WI38 (cell line): Measurements from ENCODE around the gene PPOX.

Source experiments
- H3K4me3 ChIP-seq: 2 replicates; pipeline ENCODE4 v1.5.1; 2011; ENCODE audit warnings: low read depth, mild to moderate bottlenecking, control low read depth, low read length
- TF ChIP-seq, protein P1 (sequence below): IDR thresholded peaks from 2 replicates; pipeline ENCODE4 v1.5.1; 2012; ENCODE audit warnings: low read depth, mild to moderate bottlenecking, control low read depth, low read length

The PPOX gene

GRCh38 chr1:161127649-161128048, 38.6 kb upstream of the PPOX start:
- H3K4me3 ChIP-seq = no peak overlapping the region
- TF ChIP-seq, protein P1, sequence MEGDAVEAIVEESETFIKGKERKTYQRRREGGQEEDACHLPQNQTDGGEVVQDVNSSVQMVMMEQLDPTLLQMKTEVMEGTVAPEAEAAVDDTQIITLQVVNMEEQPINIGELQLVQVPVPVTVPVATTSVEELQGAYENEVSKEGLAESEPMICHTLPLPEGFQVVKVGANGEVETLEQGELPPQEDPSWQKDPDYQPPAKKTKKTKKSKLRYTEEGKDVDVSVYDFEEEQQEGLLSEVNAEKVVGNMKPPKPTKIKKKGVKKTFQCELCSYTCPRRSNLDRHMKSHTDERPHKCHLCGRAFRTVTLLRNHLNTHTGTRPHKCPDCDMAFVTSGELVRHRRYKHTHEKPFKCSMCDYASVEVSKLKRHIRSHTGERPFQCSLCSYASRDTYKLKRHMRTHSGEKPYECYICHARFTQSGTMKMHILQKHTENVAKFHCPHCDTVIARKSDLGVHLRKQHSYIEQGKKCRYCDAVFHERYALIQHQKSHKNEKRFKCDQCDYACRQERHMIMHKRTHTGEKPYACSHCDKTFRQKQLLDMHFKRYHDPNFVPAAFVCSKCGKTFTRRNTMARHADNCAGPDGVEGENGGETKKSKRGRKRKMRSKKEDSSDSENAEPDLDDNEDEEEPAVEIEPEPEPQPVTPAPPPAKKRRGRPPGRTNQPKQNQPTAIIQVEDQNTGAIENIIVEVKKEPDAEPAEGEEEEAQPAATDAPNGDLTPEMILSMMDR = no peak

- H3K4me3 ChIP-seq = no peak overlapping the region
- TF ChIP-seq, protein P1 = no peak
These were observed 37.4 kb upstream of the PPOX start for GRCh38 chr1:161128591-161129420.

- H3K4me3 ChIP-seq = no peak overlapping the region
- TF ChIP-seq, protein P1 = no peak
These were observed 36.0 kb upstream of the PPOX start for GRCh38 chr1:161130266-161130665.

- H3K4me3 ChIP-seq = peak overlapping the region; percentile 69
- TF ChIP-seq, protein P1 = no peak
These were observed 34.5 kb upstream of the PPOX start for GRCh38 chr1:161131523-161132409.

GRCh38 chr1:161132410-161133219, 33.6 kb upstream of the PPOX start, which contains the start of gene DEDD:
DEDD (minus strand) TSS chr1:161132667; CDS start chr1:161124462, 8,205 bp downstream.
- peak within 1 kb of the TSS; percentile 69 for H3K4me3 ChIP-seq
- TF ChIP-seq, protein P1 = no peak

GRCh38 chr1:161133220-161133740, 32.9 kb upstream of the PPOX start:
- TF ChIP-seq, protein P1 = no peak
- H3K4me3 ChIP-seq = peak overlapping the region; percentile 69
